IPS-NIHi11 (cell line): Measurements from ENCODE around the gene FHOD1.

Experiments
- DNase-seq: peaks from one replicate; pipeline ENCODE4 v3.0.0; 2012; ENCODE audit warnings: mixed read lengths, low spot score

FHOD1 gene

DNA sequence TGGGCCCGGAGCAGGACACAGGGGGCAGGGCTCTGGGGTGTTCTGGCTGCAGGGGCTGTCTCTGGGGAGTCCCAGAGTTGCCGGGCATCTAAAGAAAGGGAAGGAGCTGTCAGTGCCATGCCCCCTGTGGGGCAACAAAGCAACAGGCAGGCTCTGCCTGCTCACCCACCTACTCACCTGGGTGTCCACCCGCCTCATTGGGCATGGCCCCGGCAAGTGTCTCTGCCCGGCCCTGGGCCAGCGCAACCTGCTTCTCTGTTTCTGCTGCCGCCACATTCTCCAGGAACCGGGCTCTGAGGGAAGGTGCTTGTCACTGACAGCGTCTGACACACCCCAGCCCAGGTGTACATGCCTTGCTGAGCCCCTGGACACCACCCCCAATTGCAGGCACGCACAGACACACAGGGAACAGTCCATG lies 13.1 kb downstream of the FHOD1 start:
- DNase-seq = no peak

GRCh38 chr16:67233596-67233995 lies 13.7 kb downstream of the FHOD1 start:
- DNase-seq = no peak

GRCh38 chr16:67230809-67231660 lies 16.2 kb downstream of the FHOD1 start:
- DNase-seq = no peak

GRCh38 chr16:67229906-67230808 lies 17.1 kb downstream of the FHOD1 start:
- no peak for DNase-seq

DNA sequence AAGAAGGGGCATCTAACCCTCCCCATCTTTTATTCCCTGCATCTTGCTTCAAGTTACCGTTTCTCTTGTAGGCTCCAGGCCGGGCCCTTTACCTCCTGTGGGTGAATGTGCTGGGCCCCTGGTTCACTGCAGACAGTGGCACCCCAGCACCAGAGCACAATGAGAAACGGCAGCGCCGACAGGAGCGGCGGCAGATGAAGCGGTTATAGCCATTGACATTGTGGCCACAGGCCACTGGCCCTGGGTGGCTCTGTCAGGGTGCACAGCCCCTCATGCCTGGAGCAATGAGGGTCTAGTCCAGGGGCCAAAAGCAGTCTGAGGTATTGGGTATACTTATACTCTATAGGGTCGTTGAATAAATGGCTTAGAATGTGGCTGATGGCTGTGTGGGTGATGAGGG lies 18.4 kb downstream of the FHOD1 start:
- no peak for DNase-seq

DNA sequence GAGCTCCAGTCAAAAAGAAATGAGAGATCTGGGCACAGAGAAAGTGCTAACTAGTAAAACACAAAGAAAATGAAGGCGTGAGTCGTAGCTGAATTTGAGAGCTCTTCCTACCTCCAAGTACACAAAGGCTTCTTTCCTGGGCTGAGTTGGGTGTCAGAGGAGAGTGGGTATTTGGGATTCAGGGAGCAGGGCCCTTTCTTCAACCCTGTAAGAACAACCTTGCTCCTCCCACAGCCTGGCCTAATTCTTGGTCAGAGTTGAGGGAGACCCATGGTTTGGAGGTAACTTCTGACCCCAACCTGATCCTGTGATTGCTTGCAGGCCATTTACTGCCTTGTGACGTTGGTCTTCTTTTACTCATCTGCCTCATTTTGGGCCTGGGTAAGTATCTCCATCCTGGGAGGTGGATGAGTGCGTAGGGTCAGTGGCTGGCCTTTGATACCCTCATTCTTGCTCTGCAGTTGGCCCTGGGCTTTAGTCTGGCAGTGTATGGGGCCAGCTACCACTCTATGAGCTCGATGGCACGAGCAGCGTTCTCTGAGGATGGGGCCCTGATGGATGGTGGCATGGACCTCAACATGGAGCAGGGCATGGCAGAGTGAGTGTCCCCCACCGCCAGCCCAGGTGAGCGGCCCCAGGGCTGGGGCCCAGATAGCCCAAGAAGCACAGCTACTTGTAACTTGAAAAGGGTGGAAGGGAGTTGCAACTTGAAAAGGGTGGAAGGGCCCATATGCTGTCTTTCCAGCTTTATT lies 19.1 kb downstream of the FHOD1 start:
- no peak for DNase-seq

GRCh38 chr16:67227567-67227921 lies 19.7 kb downstream of the FHOD1 start:
- no peak for DNase-seq

DNA sequence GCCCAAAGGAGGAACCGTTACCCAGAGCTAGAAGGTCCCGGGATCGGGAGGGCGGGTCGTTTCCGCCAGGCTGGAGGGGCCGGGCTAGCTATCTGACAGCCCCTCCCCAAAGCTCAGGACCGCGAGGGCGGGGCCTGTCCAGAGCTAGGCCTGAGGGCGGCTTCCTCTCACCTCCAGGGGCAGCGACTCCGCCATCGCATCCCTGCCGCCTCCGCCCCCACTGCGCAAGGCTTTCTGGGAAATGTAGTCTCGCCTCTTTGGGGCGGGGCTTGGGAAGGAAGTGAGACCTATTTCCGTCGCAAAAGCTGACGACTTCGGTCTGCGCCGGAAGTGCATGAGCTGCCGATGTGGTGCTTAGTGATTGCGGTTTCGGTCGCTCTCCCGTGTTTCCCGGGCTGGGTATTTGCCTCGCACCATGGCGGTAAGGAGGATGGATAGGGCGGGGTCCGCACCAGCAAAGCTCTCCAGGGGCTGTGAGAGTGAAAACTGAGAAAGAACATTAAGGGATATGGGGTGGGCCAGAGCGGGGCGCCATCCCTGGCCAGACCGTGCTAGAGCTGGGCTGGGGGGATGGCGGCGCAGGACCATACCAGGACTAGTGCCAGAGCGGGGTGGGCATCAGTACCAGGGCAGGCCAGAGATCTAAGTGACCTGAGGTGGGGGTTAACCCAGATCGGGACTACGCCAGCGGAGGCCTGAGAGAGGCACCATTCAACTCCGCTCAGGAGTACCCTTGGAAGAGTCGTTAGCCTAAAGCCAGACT lies 20.3 kb downstream of the FHOD1 start, which contains the start of gene TMEM208:
TSS of gene TMEM208 (plus strand) at position 327 of the 763 bp plus-strand sequence. CDS start at position 416, 89 bp downstream.
- DNase-seq = peak; percentile 99

DNA sequence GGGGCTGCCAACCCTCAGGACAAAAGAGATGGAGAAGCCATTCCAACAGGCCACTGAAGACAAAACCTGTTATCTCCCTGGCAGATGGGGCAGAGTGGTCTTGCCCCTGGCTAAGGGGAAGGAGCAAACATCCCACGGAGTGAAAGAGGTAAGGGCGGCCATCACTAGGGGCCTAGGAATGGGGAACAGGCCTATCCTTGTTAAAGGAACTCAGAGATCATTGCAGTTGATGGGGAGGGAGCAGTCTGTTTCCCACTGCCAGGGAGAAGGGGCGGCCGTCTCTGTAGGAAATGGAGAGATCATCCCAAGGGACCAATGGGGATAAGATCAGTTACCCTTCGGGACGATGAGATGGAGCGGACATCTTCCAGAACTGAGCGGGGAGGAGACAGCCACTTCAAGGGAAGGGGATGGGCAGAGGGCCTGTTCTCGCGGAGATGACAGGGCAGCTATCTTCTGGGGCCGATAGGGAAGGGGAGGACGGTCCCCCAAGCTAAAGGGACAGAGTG lies 20.9 kb downstream of the FHOD1 start:
- DNase-seq = no peak

DNA sequence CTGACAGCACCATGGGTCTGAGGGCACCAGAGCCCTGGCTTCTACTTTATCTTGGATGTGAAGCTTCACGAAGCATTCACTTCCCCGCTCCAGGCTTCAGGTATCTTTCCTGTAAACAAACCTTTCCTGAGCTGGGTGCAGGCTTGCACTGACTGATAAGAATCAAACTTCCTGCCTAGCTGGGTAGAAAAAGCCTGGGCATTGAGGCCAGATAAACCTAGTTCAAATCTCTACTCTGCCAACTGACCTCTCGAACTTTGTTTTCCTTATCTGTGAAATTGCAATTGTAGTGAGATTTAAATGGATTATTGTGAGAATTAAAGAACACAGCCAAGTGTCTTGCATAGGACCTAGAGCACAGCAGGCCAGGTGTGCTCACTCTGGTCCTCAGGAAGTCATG lies 23.3 kb downstream of the FHOD1 start:
- DNase-seq = no peak

DNA sequence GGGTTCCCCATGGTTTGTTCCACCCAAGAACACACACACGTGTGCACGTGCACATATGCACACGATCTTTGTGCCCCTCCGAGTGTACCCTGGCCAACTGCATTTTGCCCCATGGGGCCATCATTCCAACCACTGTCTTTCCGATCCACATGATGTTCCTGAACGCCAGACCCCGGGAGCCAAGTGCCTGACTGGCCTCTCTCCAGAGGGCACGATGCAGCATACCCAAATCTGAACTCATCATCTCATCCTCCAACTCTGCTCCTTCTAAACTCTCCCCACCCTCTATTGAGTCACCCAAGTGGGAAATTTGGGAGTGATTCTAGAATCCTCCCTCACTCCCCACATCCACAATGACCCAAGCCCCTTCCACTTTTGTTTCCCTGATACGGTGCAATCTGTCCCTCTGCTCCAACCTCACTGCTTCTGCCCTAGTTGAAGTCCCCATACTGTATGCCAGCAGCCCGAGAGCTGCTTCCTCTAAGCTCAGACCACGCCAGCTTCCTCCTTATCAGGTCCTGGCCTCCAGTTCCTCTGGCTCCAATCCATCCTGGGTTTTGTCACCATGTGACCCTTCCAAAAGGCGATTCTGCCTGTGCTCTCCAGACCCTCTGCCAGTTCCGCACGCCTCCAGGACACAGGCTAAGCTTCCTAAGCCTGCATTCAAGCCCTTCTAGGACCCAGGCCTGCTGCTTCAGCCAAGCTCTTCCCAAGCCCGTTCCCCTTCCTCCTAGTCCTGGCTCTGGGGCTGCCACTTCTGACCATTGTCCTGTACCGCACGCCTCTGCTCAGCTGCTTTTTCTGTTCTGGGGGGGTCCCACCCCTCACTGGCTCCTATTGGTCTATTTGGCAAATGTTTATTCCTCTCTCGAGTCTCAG lies 30.4 kb downstream of the FHOD1 start:
- DNase-seq = no peak

DNA sequence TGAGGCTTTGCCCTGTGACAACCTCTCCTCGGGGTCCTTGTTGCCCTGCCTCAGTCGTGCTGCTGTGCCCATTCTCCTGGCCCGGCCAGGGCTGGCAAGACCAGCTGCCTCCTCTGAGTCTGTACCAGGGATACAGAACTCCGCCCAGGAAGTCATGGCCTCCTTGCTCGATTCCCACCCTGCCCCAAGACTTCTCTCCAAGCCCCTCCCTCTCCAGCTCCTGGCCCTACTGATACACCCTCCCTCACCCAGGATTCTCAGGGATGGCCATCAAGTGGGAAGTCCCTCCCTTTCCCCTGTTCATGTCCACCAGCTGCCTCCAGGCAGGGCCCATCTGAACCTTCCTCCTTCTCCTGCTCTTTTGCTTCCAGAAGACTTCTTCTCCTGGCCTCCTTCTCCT lies 31.6 kb downstream of the FHOD1 start:
- DNase-seq = peak; percentile 47

DNA sequence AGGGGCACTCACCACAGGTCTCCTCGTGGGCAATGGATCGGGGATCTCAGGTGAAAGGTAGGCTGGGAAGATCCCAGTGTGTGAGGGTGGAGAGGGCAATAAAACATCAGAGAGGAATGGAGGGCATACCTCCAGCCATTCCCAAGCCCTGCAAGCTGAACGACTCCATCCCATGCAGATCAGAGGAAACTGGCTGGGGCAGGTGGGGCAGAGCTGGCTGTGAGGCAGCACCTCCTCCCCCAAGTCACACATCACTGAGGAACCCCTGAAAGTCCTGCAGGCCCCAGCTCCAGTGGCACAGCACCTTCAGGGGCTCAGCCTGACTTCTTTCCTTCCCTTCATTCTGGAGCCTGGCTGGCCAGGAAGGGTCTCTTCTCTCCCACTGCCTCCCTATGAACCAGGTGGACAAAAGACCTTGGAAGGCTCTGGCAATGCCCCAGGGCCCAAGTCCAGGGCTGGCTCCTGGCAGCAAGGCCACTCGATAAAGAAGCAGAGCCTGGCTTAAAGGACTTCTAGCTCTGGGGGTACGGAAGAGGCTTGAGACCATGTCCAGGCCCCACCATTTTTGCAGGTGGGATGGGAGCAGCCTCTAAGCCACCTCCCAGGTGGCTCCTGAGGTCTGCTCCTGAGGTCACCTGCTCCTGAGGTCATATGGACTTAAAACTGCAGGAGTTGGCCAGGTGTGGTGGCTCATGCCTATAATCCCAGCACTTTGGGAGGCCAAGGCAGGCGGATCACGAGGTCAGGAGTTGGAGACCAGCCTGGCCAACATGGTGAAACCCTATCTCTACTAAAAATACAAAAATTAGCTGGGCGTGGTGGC lies 33.9 kb downstream of the FHOD1 start:
- no peak for DNase-seq

DNA sequence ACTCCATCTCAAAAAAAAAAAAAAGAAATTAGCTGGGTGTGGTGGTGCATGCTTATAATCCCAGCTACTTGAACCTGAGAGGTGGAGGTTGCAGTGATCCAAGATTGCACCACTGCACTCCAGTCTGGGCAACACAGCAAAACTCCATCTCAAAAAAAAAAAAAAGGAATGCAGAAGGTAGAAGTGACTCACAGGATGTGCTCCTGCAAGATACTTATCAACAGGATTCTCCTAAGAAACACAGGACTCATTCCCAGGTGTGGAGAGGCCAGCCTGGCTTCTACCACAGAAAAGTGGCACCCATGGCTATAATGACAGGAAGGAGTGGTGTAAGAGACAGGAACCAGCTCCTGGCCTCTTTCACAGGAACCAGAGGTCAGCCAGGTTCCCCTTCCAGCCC lies 34.5 kb downstream of the FHOD1 start:
- DNase-seq = no peak

GRCh38 chr16:67211674-67212073 lies 35.6 kb downstream of the FHOD1 start:
- DNase-seq = no peak

DNA sequence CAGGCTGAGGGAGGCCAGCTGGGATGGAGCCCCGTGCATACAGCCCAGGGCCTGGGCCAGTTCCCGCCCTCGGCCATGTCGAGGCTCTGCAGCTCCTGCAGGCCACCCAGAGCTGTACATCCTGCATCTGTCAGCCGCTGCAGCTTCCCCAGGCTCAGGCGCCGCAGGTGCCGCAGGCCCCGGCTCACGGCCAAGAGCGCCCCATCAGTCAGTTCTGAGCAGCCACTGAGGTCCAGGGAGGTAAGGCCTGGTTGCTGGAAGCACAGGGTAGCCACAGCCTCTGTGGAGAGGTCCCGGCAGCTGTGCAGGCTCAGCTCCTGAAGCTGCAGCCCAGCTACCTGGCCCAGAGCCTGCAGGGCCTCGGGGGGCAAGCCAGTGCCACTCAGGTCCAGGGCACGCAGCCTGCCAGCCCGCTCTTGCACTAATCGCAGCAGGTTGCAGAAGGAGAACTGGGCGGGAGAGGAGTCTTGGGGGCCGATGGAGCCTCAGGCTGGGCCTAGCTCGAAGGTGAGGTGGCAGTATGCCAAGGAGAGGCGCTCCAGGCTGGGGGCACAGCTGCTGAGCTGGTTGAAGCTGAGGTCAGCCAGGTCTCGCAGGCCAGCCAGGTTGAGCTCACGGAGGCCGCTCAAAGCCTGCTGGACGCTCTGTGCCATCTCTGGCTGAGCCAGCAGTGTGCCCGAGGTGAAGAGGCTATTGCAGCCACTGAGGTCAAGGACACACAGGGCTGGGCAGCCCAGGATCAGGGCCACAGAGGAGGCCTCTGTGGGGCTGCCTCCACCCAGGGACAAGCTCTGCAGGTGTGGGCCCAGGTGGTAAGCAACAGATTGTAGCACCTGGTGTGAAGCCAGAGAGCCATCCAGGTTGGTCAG lies 37.0 kb downstream of the FHOD1 start:
- peak; percentile 47 for DNase-seq

DNA sequence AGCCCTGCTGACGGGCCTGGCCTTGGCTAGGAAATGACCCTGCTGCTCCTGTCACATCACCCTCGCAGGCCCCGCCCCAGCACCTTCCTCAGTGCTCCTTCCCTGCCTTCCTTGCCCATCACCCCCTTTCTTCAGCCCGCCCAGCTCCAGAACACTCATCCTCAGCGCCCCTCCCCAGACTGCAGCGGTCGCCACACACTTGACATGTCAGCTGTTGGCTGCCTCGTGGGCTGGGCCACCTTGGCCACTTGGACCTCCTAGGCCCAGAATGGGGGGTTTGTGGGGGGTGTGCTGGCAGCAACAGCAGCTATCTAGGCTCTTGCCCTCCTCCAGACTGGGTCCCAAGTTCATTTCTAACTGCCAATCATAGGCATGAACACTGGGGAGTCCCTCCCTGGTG lies 37.7 kb downstream of the FHOD1 start:
- DNase-seq = no peak

GRCh38 chr16:67208154-67208896 lies 39.0 kb downstream of the FHOD1 start:
- DNase-seq = no peak
